ENCODE data around the gene S100A16. TPM values are rescaled to one million over a fixed set of nuclear protein-coding genes. Genes with fewer than 3 reads are reported as not detected.

Gene S100A16
- polyA plus RNA-seq, 2 of the 4 experiments (the other 2 are of a cell fraction), result 270 to 298 TPM

DNA sequence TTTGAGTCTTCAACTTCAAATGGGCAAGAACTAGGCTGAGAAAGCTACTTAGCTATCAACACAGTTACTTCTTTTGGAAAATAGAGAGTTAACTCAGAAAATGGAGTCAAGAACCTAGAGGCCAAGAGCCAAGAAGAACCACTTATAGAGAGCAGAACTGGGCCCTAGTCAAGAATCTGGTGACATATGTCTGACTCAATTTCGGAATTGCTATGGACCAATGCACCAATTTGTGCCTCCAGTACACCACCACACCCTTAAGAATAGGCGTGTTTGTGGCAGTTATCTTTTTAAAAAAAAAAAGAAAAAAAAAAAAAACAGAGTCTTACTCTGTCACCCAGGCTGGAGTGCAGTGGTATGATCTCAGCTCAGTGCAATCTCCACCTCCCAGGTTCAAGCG lies 55.1 kb downstream of the S100A16 start:
- H3K27ac ChIP-seq, result no peak overlapping the region
- ChIA-PET POLR2A (interaction anchor here (0.7 to 1.5 kb wide), 3 partner anchors 8 to 49 kb away, joined by 3 to 5 read pairs (median 5); partner anchors contain the start of genes S100A2 and S100A4), CTCF (interaction anchor here (0.9 to 2.6 kb wide), 3 partner anchors 10 to 47 kb away, joined by 3 to 9 read pairs (median 3); no protein-coding TSS in a partner anchor)
- H3K4me1 ChIP-seq, result peaks cover 20% of the 10 kb centered on the region
- H3K4me3 ChIP-seq, result no peak overlapping the region
- FAIRE-seq (no peak), ATAC-seq (no peak), DNase-seq (ENCODE audit: low read depth in 1 of 2, low spot score in 1 of 2) (no peak)
- 93% methylated on average over 3 of the region's 3 CpGs for WGBS (ENCODE audit: missing lambda C conversion rate)
- no peak for TF ChIP-seq NR3C1 (IDR thresholded peaks at IDR 0.05)
- no peak for TF ChIP-seq ZFP36 (IDR thresholded peaks at IDR 0.05; ENCODE audit: borderline replicate concordance, partially characterized antibody)
- no peak for TF ChIP-seq ZSCAN20 (CRISPR knock-in tag; IDR thresholded peaks at IDR 0.05)
- TF ChIP-seq RAD21 (conservative IDR thresholded peaks at IDR 0.05 in 1 of 2, IDR thresholded peaks at IDR 0.05 in 1 of 2), result no peak
- TF ChIP-seq MAFK (IDR thresholded peaks at IDR 0.05; ENCODE audit: partially characterized antibody), result no peak
- TF ChIP-seq BHLHE40 (IDR thresholded peaks at IDR 0.05; ENCODE audit: low read depth, low read length), result no peak
- TF ChIP-seq, protein P1, sequence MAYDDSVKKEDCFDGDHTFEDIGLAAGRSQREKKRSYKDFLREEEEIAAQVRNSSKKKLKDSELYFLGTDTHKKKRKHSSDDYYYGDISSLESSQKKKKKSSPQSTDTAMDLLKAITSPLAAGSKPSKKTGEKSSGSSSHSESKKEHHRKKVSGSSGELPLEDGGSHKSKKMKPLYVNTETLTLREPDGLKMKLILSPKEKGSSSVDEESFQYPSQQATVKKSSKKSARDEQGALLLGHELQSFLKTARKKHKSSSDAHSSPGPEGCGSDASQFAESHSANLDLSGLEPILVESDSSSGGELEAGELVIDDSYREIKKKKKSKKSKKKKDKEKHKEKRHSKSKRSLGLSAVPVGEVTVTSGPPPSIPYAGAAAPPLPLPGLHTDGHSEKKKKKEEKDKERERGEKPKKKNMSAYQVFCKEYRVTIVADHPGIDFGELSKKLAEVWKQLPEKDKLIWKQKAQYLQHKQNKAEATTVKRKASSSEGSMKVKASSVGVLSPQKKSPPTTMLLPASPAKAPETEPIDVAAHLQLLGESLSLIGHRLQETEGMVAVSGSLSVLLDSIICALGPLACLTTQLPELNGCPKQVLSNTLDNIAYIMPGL (CRISPR knock-in tag; IDR thresholded peaks at IDR 0.05; ENCODE audit: borderline replicate concordance), result no peak
- no peak for TF ChIP-seq SMC3 (IDR thresholded peaks at IDR 0.05)
- TF ChIP-seq EHF (CRISPR knock-in tag; IDR thresholded peaks at IDR 0.05), result no peak
- TF ChIP-seq, protein P2, sequence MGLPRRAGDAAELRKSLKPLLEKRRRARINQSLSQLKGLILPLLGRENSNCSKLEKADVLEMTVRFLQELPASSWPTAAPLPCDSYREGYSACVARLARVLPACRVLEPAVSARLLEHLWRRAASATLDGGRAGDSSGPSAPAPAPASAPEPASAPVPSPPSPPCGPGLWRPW (IDR thresholded peaks at IDR 0.05), result no peak
- no peak for TF ChIP-seq ZNF302 (CRISPR knock-in tag; IDR thresholded peaks at IDR 0.05)
- no peak for TF ChIP-seq PHF8 (IDR thresholded peaks at IDR 0.05; ENCODE audit: borderline replicate concordance, low read depth)
- no peak for TF ChIP-seq JUNB (IDR thresholded peaks at IDR 0.05)
- TF ChIP-seq, protein P3, sequence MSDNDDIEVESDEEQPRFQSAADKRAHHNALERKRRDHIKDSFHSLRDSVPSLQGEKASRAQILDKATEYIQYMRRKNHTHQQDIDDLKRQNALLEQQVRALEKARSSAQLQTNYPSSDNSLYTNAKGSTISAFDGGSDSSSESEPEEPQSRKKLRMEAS (IDR thresholded peaks at IDR 0.05), result no peak
- no peak for TF ChIP-seq FOSB (CRISPR knock-in tag; IDR thresholded peaks at IDR 0.05)
- no peak for TF ChIP-seq RNF2 (IDR thresholded peaks at IDR 0.05; ENCODE audit: borderline replicate concordance, low read depth)
- no peak for TF ChIP-seq RCOR1 (IDR thresholded peaks at IDR 0.05; ENCODE audit: low read depth, low read length)
- H3K4me2 ChIP-seq, result no peak overlapping the region
- H3K9me3 ChIP-seq, result 0 out of 3 replicates have a peak, but pooled peaks cover 4% of the 10 kb centered on the region

Other genes starting within 250 kb of the S100A16 start
- gene S100A12, start 237.5 kb downstream of the S100A16 start, polyA plus RNA-seq (2011; rRNA removed), result not detected in 2 replicates
- gene S100A12, start 237.5 kb downstream of the S100A16 start, polyA plus RNA-seq (2017; fragmentation: RNase III; extraction: RNeasy Plus Mini Kit Qiagen cat#74134 plus additional on column Dnase treatment), result not detected in 3 replicates
- gene S100A8, start 222.1 kb downstream of the S100A16 start, polyA plus RNA-seq (2011; rRNA removed), result not detected in 2 replicates
- not detected in 3 replicates for gene S100A8, start 222.1 kb downstream of the S100A16 start, polyA plus RNA-seq (2017; fragmentation: RNase III; extraction: RNeasy Plus Mini Kit Qiagen cat#74134 plus additional on column Dnase treatment)
- gene S100A7A, start 196.6 kb downstream of the S100A16 start, polyA plus RNA-seq (2011; rRNA removed), result not detected in 2 replicates
- gene S100A7A, start 196.6 kb downstream of the S100A16 start, polyA plus RNA-seq (2017; fragmentation: RNase III; extraction: RNeasy Plus Mini Kit Qiagen cat#74134 plus additional on column Dnase treatment), result not detected in 3 replicates
- not detected in 2 replicates for gene S100A7, start 152.5 kb downstream of the S100A16 start, polyA plus RNA-seq (2011; rRNA removed)
- not detected in 3 replicates for gene S100A7, start 152.5 kb downstream of the S100A16 start, polyA plus RNA-seq (2017; fragmentation: RNase III; extraction: RNeasy Plus Mini Kit Qiagen cat#74134 plus additional on column Dnase treatment)
- gene S100A6, start 77.1 kb downstream of the S100A16 start, polyA plus RNA-seq (2011; rRNA removed), result 898 and 1,226 TPM in 2 replicates
- gene S100A6, start 77.1 kb downstream of the S100A16 start, polyA plus RNA-seq (2017; fragmentation: RNase III; extraction: RNeasy Plus Mini Kit Qiagen cat#74134 plus additional on column Dnase treatment), result 2,810 to 4,567 TPM (median 3,552 TPM) in 3 replicates
- 0.48 and 0.68 TPM in 2 replicates for gene S100A5, start 72.2 kb downstream of the S100A16 start, polyA plus RNA-seq (2011; rRNA removed)
- gene S100A5, start 72.2 kb downstream of the S100A16 start, polyA plus RNA-seq (2017; fragmentation: RNase III; extraction: RNeasy Plus Mini Kit Qiagen cat#74134 plus additional on column Dnase treatment), result 0.17 to 0.57 TPM (median 0.45 TPM) in 3 replicates
- 590 and 814 TPM in 2 replicates for gene S100A4, start 67.3 kb downstream of the S100A16 start, polyA plus RNA-seq (2011; rRNA removed)
- gene S100A4, start 67.3 kb downstream of the S100A16 start, polyA plus RNA-seq (2017; fragmentation: RNase III; extraction: RNeasy Plus Mini Kit Qiagen cat#74134 plus additional on column Dnase treatment), result 2,180 to 3,189 TPM (median 2,584 TPM) in 3 replicates
- gene S100A3, start 63.9 kb downstream of the S100A16 start, polyA plus RNA-seq (2011; rRNA removed), result 25.0 and 25.4 TPM in 2 replicates
- 71.1 to 88.9 TPM (median 74.0 TPM) in 3 replicates for gene S100A3, start 63.9 kb downstream of the S100A16 start, polyA plus RNA-seq (2017; fragmentation: RNase III; extraction: RNeasy Plus Mini Kit Qiagen cat#74134 plus additional on column Dnase treatment)
- 5.1 and 6.0 TPM in 2 replicates for gene S100A2, start 47.3 kb downstream of the S100A16 start, polyA plus RNA-seq (2011; rRNA removed)
- gene S100A2, start 47.3 kb downstream of the S100A16 start, polyA plus RNA-seq (2017; fragmentation: RNase III; extraction: RNeasy Plus Mini Kit Qiagen cat#74134 plus additional on column Dnase treatment), result 13.4 to 19.5 TPM (median 15.9 TPM) in 3 replicates
- gene S100A14, start 3.2 kb upstream of the S100A16 start, polyA plus RNA-seq (2011; rRNA removed), result 0.21 and 0.65 TPM in 2 replicates
- 0.16 to 0.21 TPM (median 0.21 TPM) in 3 replicates for gene S100A14, start 3.2 kb upstream of the S100A16 start, polyA plus RNA-seq (2017; fragmentation: RNase III; extraction: RNeasy Plus Mini Kit Qiagen cat#74134 plus additional on column Dnase treatment)
- 98.9 and 113 TPM in 2 replicates for gene S100A13, start 14.4 kb upstream of the S100A16 start, polyA plus RNA-seq (2011; rRNA removed)
- 107 to 146 TPM (median 129 TPM) in 3 replicates for gene S100A13, start 14.4 kb upstream of the S100A16 start, polyA plus RNA-seq (2017; fragmentation: RNase III; extraction: RNeasy Plus Mini Kit Qiagen cat#74134 plus additional on column Dnase treatment)
- gene S100A1, start 15.3 kb upstream of the S100A16 start, polyA plus RNA-seq (2011; rRNA removed), result 0.52 and 0.59 TPM in 2 replicates
- gene S100A1, start 15.3 kb upstream of the S100A16 start, polyA plus RNA-seq (2017; fragmentation: RNase III; extraction: RNeasy Plus Mini Kit Qiagen cat#74134 plus additional on column Dnase treatment), result 0.67 to 0.97 TPM (median 0.88 TPM) in 3 replicates
- gene CHTOP, start 20.9 kb upstream of the S100A16 start, polyA plus RNA-seq (2011; rRNA removed), result 81.6 and 98.1 TPM in 2 replicates
- 76.1 to 87.8 TPM (median 79.2 TPM) in 3 replicates for gene CHTOP, start 20.9 kb upstream of the S100A16 start, polyA plus RNA-seq (2017; fragmentation: RNase III; extraction: RNeasy Plus Mini Kit Qiagen cat#74134 plus additional on column Dnase treatment)
- 70.1 and 71.4 TPM in 2 replicates for gene SNAPIN, start 45.6 kb upstream of the S100A16 start, polyA plus RNA-seq (2011; rRNA removed)
- 46.6 to 52.6 TPM (median 50.5 TPM) in 3 replicates for gene SNAPIN, start 45.6 kb upstream of the S100A16 start, polyA plus RNA-seq (2017; fragmentation: RNase III; extraction: RNeasy Plus Mini Kit Qiagen cat#74134 plus additional on column Dnase treatment)
- gene ILF2, start 57.9 kb upstream of the S100A16 start, polyA plus RNA-seq (2011; rRNA removed), result 285 and 339 TPM in 2 replicates
- gene ILF2, start 57.9 kb upstream of the S100A16 start, polyA plus RNA-seq (2017; fragmentation: RNase III; extraction: RNeasy Plus Mini Kit Qiagen cat#74134 plus additional on column Dnase treatment), result 245 to 257 TPM (median 249 TPM) in 3 replicates
- gene NPR1, start 65.6 kb upstream of the S100A16 start, polyA plus RNA-seq (2011; rRNA removed), result 0.34 and 0.39 TPM in 2 replicates
- gene NPR1, start 65.6 kb upstream of the S100A16 start, polyA plus RNA-seq (2017; fragmentation: RNase III; extraction: RNeasy Plus Mini Kit Qiagen cat#74134 plus additional on column Dnase treatment), result 0.96 to 1.9 TPM (median 1.7 TPM) in 3 replicates
- 34.1 and 44.0 TPM in 2 replicates for gene INTS3, start 114.9 kb upstream of the S100A16 start, polyA plus RNA-seq (2011; rRNA removed)
- 21.5 to 25.1 TPM (median 23.5 TPM) in 3 replicates for gene INTS3, start 114.9 kb upstream of the S100A16 start, polyA plus RNA-seq (2017; fragmentation: RNase III; extraction: RNeasy Plus Mini Kit Qiagen cat#74134 plus additional on column Dnase treatment)
- 1.3 TPM in 2 replicates for gene SLC27A3, start 162.3 kb upstream of the S100A16 start, polyA plus RNA-seq (2011; rRNA removed)
- gene SLC27A3, start 162.3 kb upstream of the S100A16 start, polyA plus RNA-seq (2017; fragmentation: RNase III; extraction: RNeasy Plus Mini Kit Qiagen cat#74134 plus additional on column Dnase treatment), result 1.8 to 2.7 TPM (median 2.1 TPM) in 3 replicates

Data from A549 (cell line).